ENCODE data around the gene TMSB15B.
"Not testable (repeated sequence)": the region's sequence is repeated elsewhere in the genome, so short reads cannot be mapped to it uniquely, and the experiment has no call there.

TMSB15B gene

GRCh38 chrX:103962411-103963278 lies at the start of gene TMSB15B:
TSS of gene TMSB15B (plus strand) at chrX:103962627.
- DNase-seq = not testable (repeated sequence)

- DNase-seq = no peak
Measured at GRCh38 chrX:103913356-103914020, 48.9 kb upstream of the TMSB15B start.

DNA sequence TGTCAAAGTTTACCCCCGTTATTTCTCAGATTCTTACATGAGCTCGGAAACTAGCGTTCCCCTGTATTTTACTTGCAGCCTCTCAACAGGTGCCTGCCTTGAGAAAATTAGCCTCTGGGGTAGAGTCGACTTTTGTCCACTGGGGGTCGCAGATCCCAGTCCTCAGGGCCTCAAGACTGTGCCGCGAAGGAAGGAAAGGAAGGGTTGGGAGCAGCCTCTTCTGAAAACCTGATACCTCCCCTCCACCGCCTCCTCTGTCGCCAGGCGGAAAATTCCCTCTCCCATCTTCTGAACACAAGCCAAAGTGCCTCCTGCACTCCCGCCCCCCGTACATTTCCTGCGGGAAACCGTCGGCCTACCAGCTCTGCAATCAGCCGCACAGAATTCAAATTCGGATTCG lies 44.4 kb upstream of the TMSB15B start:
- peak; percentile 32 for DNase-seq

- DNase-seq = peak; percentile 40
Measured at GRCh38 chrX:103918571-103919269, 43.7 kb upstream of the TMSB15B start.

DNA sequence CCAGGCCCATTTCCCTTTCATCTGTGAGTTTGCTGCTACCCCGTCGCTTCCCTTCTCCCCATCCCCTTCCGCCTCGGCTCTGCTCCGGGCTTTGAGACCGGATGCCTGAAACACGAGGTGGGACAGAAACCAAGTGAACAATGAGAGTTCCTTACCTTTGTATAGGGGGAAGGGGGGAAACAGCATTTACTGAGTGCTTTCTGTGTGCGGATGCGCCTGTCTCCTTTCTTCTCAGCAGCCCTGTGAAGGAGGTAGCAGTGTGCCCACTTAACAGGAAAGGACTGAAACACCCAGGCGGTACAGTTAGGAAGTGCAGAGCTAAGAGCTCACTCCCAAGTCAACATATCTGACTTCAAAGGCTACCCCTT lies 43.2 kb upstream of the TMSB15B start:
- peak; percentile 3 for DNase-seq

DNA sequence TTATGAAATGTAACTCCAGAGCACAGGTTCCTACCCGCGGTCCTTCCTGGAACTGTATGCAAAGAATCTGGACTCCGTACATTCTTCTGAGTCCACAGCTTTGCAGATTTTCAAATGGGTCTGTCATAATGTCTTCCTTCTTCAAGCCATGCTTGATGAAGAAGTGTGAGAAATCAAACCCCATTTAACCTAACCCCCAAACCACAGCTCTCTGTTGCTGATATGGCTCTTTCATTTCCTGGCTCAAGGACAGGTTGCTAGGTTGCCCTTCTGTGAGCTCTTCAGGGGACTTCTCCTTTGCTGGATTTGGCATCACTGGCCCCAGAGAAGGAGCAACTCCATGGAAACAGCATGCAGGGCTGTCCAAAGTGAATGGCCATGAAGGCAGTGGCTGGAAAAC lies 41.9 kb upstream of the TMSB15B start:
- not testable (repeated sequence) for DNase-seq

DNA sequence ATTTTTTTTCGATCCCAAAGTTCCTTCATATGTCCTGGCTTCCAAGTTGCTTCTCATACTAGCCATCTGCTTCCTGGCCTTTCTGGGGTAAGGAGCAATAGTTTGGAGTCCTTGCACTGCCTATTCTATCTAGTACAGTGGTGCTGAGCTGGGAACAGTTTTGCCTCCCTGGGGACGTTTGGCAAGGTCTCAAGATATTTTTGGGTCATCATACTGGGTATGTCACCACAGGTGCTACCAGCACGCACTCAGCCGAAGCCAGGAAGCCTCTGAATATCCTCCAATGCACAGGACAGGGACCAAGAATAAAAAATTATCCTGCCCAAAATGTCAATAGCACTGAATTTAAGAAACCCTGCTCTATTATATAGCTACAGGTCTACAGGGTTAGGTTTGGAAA lies 35.4 kb upstream of the TMSB15B start:
- DNase-seq = no peak

DNA sequence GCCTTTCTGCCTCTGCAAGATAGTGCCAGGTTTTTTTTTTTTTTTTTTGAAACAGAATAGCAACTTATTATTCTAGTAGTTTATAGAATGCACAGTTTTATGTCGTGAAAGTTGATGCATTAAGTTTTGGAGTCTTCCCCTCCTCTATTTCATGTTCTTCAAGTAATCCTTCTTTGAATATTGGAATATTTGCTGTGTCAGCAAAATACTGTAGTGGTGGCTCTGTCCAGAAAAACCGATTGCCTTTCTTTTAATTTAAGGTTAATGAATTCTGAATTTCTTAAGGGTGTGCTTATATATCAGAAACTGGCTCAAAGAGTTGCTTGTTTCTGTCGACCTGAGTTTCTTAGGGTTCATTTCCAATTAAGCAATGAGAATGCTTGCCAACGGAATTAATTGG lies 34.8 kb upstream of the TMSB15B start:
- no peak for DNase-seq

DNA sequence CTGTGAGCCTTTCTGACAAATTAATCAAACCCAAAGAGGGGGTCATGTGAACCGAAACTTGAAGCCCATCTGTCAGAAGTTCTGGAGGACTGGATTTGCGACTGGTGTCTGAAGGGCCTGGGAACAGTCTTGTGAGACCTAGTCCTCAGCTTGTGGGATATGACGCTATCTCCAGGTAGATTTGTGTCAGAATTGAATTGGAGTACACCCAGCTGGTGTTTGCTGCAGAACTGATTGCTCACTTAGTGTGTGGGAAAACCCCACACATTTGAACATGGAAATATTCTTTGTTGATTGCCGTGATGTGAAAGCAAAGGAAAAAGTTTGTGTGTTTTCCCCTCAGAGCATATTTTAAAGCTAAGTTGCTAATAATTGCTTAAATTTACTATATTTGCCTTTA lies 30.3 kb upstream of the TMSB15B start:
- no peak for DNase-seq

GRCh38 chrX:103940257-103940656 lies 22.2 kb upstream of the TMSB15B start:
- not testable (repeated sequence) for DNase-seq

DNA sequence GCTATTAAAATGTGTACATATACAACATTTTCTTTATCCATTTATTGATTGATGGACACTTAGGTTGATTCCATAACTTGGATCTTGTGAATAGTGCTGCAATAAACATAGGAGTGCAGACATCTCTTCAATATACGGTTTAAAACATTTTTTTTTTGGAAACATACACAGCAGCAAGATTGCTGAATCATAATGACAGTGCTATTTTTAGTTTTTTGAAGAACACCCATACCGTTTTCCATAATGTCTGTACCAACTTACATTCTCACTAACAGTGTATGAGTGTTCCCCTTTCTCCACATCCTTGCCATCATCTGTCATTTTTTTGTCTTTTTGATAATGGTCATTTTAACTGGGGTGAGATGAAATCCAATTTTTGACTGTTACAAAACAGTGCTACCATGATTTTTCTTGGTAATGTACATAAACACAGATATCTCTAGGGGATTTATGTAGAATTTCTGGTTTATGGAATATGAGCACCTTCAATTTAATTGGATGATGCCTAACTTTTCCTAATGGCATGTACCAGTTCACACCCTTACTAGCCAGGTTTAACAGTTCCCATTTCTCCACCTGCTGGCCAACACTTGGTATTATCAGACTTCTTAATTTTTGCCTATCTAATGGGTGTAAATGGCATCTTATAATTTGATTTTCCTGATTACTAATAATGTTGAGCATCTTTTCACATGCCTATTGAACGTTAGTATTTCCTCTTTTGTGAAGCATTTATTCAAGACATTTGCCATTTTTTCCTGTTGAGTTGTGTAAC lies 21.0 kb upstream of the TMSB15B start:
- DNase-seq = no peak

DNA sequence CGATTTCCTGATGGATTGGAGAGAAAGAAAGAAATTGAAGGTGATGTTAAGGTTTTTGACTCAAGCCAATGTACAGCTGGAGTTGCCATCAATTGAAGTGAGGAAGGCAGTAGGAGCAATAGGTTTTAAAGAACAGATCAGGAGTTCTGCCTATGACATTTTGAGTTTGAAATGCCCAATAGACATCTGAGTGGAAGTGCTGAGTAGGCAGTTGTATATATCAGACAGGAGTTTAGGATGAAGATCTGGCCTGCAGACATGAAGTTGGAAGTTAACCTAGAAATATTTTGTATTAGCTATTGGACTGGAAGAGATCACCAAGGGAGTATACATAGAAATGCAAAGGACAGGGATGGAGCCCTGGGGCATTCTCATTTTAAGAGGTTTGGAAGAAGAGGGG lies 12.9 kb upstream of the TMSB15B start:
- DNase-seq = no peak

DNA sequence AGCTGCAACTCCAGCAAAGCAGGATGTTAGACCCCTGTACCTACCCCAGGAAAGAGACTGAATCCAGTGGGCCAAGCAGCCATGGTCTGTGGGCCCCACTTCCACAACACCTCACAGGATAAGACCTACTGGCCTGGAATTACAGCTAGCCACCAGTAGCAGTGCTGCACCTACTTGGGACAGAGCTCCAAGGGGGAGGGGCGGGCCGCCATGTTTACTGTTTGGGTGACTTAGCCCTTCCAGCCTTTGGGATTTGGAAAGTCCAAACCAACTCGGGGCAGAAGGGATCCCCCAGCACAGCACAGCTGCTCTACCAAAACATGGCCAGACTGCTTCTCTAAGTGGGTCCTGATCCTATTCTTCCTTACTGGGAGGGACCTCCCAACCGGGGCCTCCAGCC lies 9.1 kb upstream of the TMSB15B start:
- no peak for DNase-seq

GRCh38 chrX:103954259-103954658 lies 8.2 kb upstream of the TMSB15B start:
- DNase-seq = no peak

GRCh38 chrX:103960599-103960998 lies 1.8 kb upstream of the TMSB15B start:
- not testable (repeated sequence) for DNase-seq

- DNase-seq = not testable (repeated sequence)
Measured at GRCh38 chrX:103983508-103983907, 21.1 kb downstream of the TMSB15B start.

GRCh38 chrX:103999234-103999633 lies 36.8 kb downstream of the TMSB15B start:
- no peak for DNase-seq

DNA sequence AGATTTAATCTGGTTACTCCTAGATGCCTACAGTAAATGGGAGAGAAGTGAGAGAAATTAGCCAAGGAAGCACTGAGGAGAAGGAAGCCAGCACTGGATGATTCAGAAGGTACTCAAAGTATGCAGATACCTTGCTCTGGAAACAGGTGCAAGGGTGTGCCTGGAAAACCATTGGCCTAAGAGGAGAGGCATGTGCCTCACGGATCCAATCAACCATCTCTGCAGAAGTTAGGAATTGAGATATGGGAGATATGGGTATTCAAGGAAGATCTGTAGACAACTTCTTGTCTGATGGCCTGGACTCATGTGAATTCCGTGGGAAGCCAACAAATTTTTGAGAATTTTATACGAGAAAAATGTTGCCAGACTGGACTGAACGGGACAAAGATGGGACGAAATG lies 46.4 kb downstream of the TMSB15B start:
- DNase-seq = no peak

- no peak for DNase-seq
Measured at GRCh38 chrX:104013158-104013557, 50.7 kb downstream of the TMSB15B start.

DNA sequence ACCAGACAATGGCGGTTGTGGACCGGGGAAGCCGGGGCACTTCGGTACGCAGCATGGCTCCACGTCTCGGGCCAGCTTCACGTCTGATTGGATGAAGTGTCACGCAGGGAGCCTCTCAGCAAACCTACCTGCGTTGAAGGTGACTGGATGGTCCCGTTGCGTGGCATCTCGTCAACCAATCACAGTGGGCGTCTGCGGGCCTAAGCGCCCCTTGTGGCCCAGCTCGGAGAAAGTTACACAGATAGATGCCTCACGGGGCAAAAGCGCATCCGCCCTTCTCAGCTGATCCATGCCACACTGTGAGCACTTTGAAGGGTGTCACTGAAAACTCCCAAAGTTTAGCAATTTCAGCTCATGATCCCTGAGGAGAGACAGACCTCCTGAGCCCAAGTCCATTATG lies 51.2 kb downstream of the TMSB15B start, which contains the start of gene H2BW1:
Gene H2BW1 (minus strand): TSS at position 103 of the 400 bp plus-strand sequence. CDS start 132 bp downstream, outside the sequence.
- no peak for DNase-seq

DNA sequence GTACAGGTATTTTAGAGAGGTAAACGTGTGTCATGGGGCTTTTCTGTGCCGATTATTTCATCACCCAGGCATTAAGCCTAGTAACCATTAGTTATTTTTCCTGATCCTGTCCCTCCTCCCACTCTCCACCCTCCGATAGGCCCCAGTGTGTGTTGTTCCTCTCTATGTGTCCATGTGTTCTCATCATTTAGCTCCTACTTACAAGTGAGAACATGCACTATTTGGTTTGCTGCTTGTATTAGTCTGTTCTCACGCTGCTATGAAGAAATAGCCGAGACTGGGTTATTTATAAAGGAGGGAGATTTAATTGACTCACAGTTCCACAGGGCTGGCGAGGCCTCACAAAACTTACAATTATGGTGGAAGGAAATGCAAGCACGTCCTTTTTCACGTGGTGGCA lies 53.1 kb downstream of the TMSB15B start:
- not testable (repeated sequence) for DNase-seq

All from activated CD4-positive, alpha-beta T cell treated with anti-CD3 and anti-CD28 coated beads, Interleukin-2, amount 50 U/mL, for 1 hour (primary cell).